Measurements from ENCODE around the gene LRRC75B.
"Not testable (repeated sequence)": the region's sequence is repeated elsewhere in the genome, so short reads cannot be mapped to it uniquely, and the experiment has no call there.

Gene LRRC75B

GRCh38 chr22:24553597-24554312, 39.1 kb downstream of the LRRC75B start:
- peak; percentile 19 for DNase-seq (ENCODE audit: low spot score)

- DNase-seq (ENCODE audit: low spot score): not testable (repeated sequence)
Measured at GRCh38 chr22:24552503-24553286, 40.2 kb downstream of the LRRC75B start.

- no peak for DNase-seq (ENCODE audit: low spot score)
Measured at GRCh38 chr22:24550902-24551435, 41.9 kb downstream of the LRRC75B start.

GRCh38 chr22:24550028-24550901, 42.6 kb downstream of the LRRC75B start:
- no peak for DNase-seq (ENCODE audit: low spot score)

GRCh38 chr22:24548812-24549211, 44.1 kb downstream of the LRRC75B start:
- no peak for DNase-seq (ENCODE audit: low spot score)

- no peak for DNase-seq (ENCODE audit: low spot score)
Measured at GRCh38 chr22:24543679-24544243, 49.1 kb downstream of the LRRC75B start.

GRCh38 chr22:24543185-24543601, 49.7 kb downstream of the LRRC75B start:
- no peak for DNase-seq (ENCODE audit: low spot score)

- DNase-seq (ENCODE audit: low spot score): no peak
Measured at GRCh38 chr22:24542641-24543040, 50.2 kb downstream of the LRRC75B start.

- no peak for DNase-seq (ENCODE audit: low spot score)
Measured at GRCh38 chr22:24541681-24542515, 51.0 kb downstream of the LRRC75B start.

GRCh38 chr22:24540470-24540869, 52.4 kb downstream of the LRRC75B start:
- DNase-seq (ENCODE audit: low spot score): peak; percentile 26

GRCh38 chr22:24536089-24536488, 56.8 kb downstream of the LRRC75B start:
- DNase-seq (ENCODE audit: low spot score): no peak

All from cerebellar cortex (tissue), 1 donor.